ENCODE measurements around the gene PTPRU. TPM values are rescaled to one million over a fixed set of nuclear protein-coding genes. Genes with fewer than 3 reads are reported as not detected.

Gene PTPRU
- total RNA-seq, 1 experiment from 2014 or later, result 40.7 TPM

GRCh38 chr1:29197993-29198392 lies 38.3 kb upstream of the PTPRU start:
- H3K4me1 ChIP-seq (ENCODE audit: control insufficient read depth in 1 of 2, insufficient read depth in 2 of 2, low read length in 2 of 2), result peaks cover 7 to 14% of the 10 kb centered on the region in 2 experiments
- RAD21 ChIA-PET (ENCODE audit: low non-redundant PET in 1 of 2, low total read pairs in 2 of 2, uncharacterized antibody in 2 of 2, unreplicated experiment in 2 of 2), result interaction anchor here in 1 of 2 experiments (1.5 kb wide), 1 partner anchor 316 kb away, joined by 5 read pairs; no protein-coding TSS in a partner anchor
- DNase-seq (ENCODE audit: low read depth, low spot score) (no peak), ATAC-seq (no peak)
- H2AFZ ChIP-seq (ENCODE audit: low read depth, low read length, poor library complexity, severe bottlenecking), result no peak overlapping the region
- H3K27ac ChIP-seq (ENCODE audit: low read depth, low read length), result no peak overlapping the region
- CTCF ChIA-PET, result interaction anchor here (0.8 to 2.1 kb wide), 7 partner anchors 8 to 320 kb away, joined by 3 to 25 read pairs (median 5); partner anchors contain the start of gene SRSF4
- no TSS peak for BruUV-seq (replicated peaks)
- no peaks in the 10 kb centered on the region for H3K9me2 ChIP-seq (ENCODE audit: insufficient read depth)
- no peak overlapping the region for H3K4me2 ChIP-seq (ENCODE audit: low read length)
- intact Hi-C loops (cut with micrococcal nuclease), result loop anchor here (1.0 kb wide), 1 partner anchor 316 kb away; no protein-coding TSS in a partner anchor
- TF ChIP-seq SRF (IDR thresholded peaks at IDR 0.05; ENCODE audit: low read depth) (no peak), POLR2A (IDR thresholded peaks at IDR 0.05; ENCODE audit: borderline replicate concordance, extremely low read depth, insufficient read depth, insufficient read length) (no peak), ZFX (IDR thresholded peaks at IDR 0.05) (no peak), ZNF274 (IDR thresholded peaks at IDR 0.05; ENCODE audit: low read depth, low read length) (no peak), EZH2phosphoT487 (IDR thresholded peaks at IDR 0.05; ENCODE audit: borderline replicate concordance) (no peak), MAX (IDR thresholded peaks at IDR 0.05) (no peak), POLR2AphosphoS5 (IDR thresholded peaks at IDR 0.05; ENCODE audit: low read depth, low read length) (no peak), EZH2 (IDR thresholded peaks at IDR 0.05) (no peak), RAD21 (IDR thresholded peaks at IDR 0.05; ENCODE audit: low read depth) (no peak), CEBPB (IDR thresholded peaks at IDR 0.05; ENCODE audit: low read depth) (no peak), FOSL1 (IDR thresholded peaks at IDR 0.05; ENCODE audit: low read depth) (no peak), ATF3 (IDR thresholded peaks at IDR 0.05) (no peak), SIN3A (IDR thresholded peaks at IDR 0.05; ENCODE audit: low read depth) (no peak), ELF1 (IDR thresholded peaks at IDR 0.05; ENCODE audit: borderline replicate concordance, low read depth) (no peak)
- TF ChIP-seq, protein P1, sequence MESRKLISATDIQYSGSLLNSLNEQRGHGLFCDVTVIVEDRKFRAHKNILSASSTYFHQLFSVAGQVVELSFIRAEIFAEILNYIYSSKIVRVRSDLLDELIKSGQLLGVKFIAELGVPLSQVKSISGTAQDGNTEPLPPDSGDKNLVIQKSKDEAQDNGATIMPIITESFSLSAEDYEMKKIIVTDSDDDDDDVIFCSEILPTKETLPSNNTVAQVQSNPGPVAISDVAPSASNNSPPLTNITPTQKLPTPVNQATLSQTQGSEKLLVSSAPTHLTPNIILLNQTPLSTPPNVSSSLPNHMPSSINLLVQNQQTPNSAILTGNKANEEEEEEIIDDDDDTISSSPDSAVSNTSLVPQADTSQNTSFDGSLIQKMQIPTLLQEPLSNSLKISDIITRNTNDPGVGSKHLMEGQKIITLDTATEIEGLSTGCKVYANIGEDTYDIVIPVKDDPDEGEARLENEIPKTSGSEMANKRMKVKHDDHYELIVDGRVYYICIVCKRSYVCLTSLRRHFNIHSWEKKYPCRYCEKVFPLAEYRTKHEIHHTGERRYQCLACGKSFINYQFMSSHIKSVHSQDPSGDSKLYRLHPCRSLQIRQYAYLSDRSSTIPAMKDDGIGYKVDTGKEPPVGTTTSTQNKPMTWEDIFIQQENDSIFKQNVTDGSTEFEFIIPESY (IDR thresholded peaks at IDR 0.05; ENCODE audit: extremely low read depth, insufficient replicate concordance, low read length), result no peak
- H3K4me3 ChIP-seq (replicated peaks in 1 of 2; ENCODE audit: low read depth in 1 of 2, low read length in 2 of 2), result no peak overlapping the region
- H3K79me2 ChIP-seq (ENCODE audit: insufficient read depth, low read length), result no peaks in the 10 kb centered on the region
- H3K36me3 ChIP-seq (ENCODE audit: control insufficient read depth in 1 of 2, insufficient read depth in 2 of 2, low read length in 2 of 2), result peaks cover 12 to 34% of the 10 kb centered on the region in 2 experiments; a peak in 3 of 4 replicates
- POLR2A ChIA-PET, result no interaction called here
- no peaks in the 10 kb centered on the region for H3K9me3 ChIP-seq (ENCODE audit: control insufficient read depth in 1 of 2, insufficient read depth in 1 of 2, low read depth in 1 of 2, low read length in 2 of 2)
- H3K9ac ChIP-seq (ENCODE audit: low read length), result no peak overlapping the region
- H4K20me1 ChIP-seq (ENCODE audit: insufficient read depth), result no peaks in the 10 kb centered on the region
- H3K27me3 ChIP-seq (ENCODE audit: insufficient read depth, low read length), result no peaks in the 10 kb centered on the region
